Measurements from ENCODE around the gene MAP3K5. TPM values are rescaled to one million over a fixed set of nuclear protein-coding genes. Genes with fewer than 3 reads are reported as not detected.

Gene MAP3K5, protein sequence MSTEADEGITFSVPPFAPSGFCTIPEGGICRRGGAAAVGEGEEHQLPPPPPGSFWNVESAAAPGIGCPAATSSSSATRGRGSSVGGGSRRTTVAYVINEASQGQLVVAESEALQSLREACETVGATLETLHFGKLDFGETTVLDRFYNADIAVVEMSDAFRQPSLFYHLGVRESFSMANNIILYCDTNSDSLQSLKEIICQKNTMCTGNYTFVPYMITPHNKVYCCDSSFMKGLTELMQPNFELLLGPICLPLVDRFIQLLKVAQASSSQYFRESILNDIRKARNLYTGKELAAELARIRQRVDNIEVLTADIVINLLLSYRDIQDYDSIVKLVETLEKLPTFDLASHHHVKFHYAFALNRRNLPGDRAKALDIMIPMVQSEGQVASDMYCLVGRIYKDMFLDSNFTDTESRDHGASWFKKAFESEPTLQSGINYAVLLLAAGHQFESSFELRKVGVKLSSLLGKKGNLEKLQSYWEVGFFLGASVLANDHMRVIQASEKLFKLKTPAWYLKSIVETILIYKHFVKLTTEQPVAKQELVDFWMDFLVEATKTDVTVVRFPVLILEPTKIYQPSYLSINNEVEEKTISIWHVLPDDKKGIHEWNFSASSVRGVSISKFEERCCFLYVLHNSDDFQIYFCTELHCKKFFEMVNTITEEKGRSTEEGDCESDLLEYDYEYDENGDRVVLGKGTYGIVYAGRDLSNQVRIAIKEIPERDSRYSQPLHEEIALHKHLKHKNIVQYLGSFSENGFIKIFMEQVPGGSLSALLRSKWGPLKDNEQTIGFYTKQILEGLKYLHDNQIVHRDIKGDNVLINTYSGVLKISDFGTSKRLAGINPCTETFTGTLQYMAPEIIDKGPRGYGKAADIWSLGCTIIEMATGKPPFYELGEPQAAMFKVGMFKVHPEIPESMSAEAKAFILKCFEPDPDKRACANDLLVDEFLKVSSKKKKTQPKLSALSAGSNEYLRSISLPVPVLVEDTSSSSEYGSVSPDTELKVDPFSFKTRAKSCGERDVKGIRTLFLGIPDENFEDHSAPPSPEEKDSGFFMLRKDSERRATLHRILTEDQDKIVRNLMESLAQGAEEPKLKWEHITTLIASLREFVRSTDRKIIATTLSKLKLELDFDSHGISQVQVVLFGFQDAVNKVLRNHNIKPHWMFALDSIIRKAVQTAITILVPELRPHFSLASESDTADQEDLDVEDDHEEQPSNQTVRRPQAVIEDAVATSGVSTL (N-terminal part only)
- 0.09 TPM in 2 replicates for total RNA-seq
- long read RNA-seq, result 0 reads

- Mint-ChIP-seq H3K4me3 (peak within 1 kb of the TSS; percentile 91), H3K36me3 (ENCODE audit: low read depth) (no peaks in the 10 kb centered on the region), H3K9me3 (peaks cover 6% of the 10 kb centered on the region), H3K27me3 (ENCODE audit: low read depth) (peaks cover 82% of the 10 kb centered on the region), H3K4me1 (peaks cover 11% of the 10 kb centered on the region), H3K27ac (ENCODE audit: unreplicated experiment) (peak within 1 kb of the TSS; percentile 43)
- TF ChIP-seq, protein P1, sequence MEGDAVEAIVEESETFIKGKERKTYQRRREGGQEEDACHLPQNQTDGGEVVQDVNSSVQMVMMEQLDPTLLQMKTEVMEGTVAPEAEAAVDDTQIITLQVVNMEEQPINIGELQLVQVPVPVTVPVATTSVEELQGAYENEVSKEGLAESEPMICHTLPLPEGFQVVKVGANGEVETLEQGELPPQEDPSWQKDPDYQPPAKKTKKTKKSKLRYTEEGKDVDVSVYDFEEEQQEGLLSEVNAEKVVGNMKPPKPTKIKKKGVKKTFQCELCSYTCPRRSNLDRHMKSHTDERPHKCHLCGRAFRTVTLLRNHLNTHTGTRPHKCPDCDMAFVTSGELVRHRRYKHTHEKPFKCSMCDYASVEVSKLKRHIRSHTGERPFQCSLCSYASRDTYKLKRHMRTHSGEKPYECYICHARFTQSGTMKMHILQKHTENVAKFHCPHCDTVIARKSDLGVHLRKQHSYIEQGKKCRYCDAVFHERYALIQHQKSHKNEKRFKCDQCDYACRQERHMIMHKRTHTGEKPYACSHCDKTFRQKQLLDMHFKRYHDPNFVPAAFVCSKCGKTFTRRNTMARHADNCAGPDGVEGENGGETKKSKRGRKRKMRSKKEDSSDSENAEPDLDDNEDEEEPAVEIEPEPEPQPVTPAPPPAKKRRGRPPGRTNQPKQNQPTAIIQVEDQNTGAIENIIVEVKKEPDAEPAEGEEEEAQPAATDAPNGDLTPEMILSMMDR (conservative IDR thresholded peaks at IDR 0.05), result peak; percentile 74
- peak; percentile 75 for DNase-seq (ENCODE audit: low read depth, low spot score)
Measured at GRCh38 chr6:136792410-136793262, at the start of gene MAP3K5. TSS of gene MAP3K5 (minus strand) at chr6:136792477. CDS start at chr6:136792157, 320 bp downstream.

DNA sequence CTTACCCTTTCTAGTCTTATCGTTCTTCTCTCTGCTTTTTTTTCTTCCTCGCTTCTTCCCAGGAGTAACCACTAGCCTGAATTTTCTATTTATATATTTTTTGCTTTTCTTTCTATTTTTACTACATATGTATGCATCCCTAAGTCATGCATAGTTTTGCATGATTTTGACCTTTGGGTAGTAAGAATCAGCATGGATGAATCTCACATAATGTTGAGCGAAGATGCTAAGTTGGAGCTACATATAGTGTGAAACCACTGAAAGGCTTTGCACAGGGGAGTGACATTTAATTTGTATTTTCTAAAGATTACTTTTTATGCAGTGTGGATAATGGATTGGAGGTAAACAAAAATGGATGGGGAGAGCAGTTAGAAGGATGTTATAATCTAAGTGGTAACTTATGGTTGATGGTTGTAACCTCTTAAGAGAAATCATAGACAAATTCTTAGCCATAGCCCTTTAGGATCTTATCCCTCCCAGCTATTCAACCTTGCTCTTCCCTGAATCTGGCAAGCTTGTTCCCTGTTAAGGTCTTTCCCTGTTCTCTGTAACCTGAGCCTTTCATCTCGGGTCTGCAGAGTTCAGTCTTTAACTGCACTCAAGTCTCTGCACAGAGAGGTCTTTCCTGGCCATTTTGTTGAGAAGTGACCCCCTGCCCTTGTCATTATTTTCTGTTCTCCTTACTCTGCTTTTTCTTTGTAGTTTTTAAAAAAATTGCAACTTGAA, 48.2 kb upstream of the MAP3K5 start:
- Mint-ChIP-seq H3K27ac (ENCODE audit: unreplicated experiment) (no peak overlapping the region), H3K4me3 (no peak overlapping the region), H3K36me3 (ENCODE audit: low read depth) (peaks cover 3% of the 10 kb centered on the region), H3K9me3 (no peaks in the 10 kb centered on the region), H3K4me1 (peaks cover 18% of the 10 kb centered on the region), H3K27me3 (ENCODE audit: low read depth) (no peaks in the 10 kb centered on the region)
- TF ChIP-seq, protein P1 (conservative IDR thresholded peaks at IDR 0.05), result no peak
- DNase-seq (ENCODE audit: low read depth, low spot score), result no peak

DNA sequence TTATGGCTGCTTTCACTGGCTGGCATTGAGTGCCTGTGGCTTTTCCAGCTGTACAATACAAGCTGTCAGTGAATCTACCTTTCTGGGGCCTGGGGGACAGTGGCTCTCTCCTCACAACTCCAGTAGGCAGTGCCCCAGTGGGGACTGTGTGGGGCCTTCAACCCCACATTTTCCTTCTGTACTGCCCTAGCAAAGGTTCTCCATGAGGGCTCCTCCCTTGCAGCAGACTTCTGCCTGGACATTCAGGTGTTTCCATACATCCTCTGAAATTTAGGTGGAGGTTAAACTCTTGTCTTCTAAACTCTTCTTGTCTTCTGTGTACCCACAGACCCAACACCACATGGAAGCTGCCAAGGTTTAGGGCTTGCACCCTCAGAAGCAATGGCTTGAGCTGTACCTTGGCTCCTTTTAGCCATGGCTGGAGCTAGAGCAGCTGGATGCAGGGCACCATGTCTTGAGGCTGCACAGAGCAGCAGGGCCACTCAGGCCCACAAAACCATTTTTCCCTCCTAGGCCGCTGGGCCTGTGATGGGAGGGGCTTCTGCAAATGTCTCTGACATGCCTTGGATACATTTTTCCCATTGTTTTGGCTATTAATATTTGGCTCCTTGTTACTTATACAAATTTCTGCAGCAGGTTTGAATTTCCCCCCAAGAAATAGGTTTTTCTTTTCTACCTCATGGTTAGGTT, 39.7 kb upstream of the MAP3K5 start:
- no peaks in the 10 kb centered on the region for H3K4me1 Mint-ChIP-seq
- H3K27ac Mint-ChIP-seq (ENCODE audit: unreplicated experiment), result no peak overlapping the region
- no peak for DNase-seq (ENCODE audit: low read depth, low spot score)
- H3K36me3 Mint-ChIP-seq (ENCODE audit: low read depth), result peaks cover 45% of the 10 kb centered on the region
- no peaks in the 10 kb centered on the region for H3K27me3 Mint-ChIP-seq (ENCODE audit: low read depth)
- H3K4me3 Mint-ChIP-seq, result no peak overlapping the region
- TF ChIP-seq, protein P1 (conservative IDR thresholded peaks at IDR 0.05), result no peak
- H3K9me3 Mint-ChIP-seq, result peaks cover 9% of the 10 kb centered on the region

- Mint-ChIP-seq H3K36me3 (ENCODE audit: low read depth) (peaks cover 29% of the 10 kb centered on the region), H3K9me3 (no peaks in the 10 kb centered on the region), H3K4me3 (peak overlapping the region; percentile 18), H3K27ac (ENCODE audit: unreplicated experiment) (no peak overlapping the region), H3K4me1 (peaks cover 8% of the 10 kb centered on the region), H3K27me3 (ENCODE audit: low read depth) (no peaks in the 10 kb centered on the region)
- no peak for DNase-seq (ENCODE audit: low read depth, low spot score)
- TF ChIP-seq, protein P1 (conservative IDR thresholded peaks at IDR 0.05), result no peak
Measured at GRCh38 chr6:136826216-136826615, 33.9 kb upstream of the MAP3K5 start.
